Fibroblast of skin of right biceps (primary cell): ENCODE results near the gene ARSB.
A peak's percentile ranks its signal among the peaks of the same experiment; 100 is the strongest.

Experiments used
- DNase-seq: peaks from one replicate; pipeline ENCODE4 v3.0.0-alpha.2; 2013

The ARSB gene

DNA sequence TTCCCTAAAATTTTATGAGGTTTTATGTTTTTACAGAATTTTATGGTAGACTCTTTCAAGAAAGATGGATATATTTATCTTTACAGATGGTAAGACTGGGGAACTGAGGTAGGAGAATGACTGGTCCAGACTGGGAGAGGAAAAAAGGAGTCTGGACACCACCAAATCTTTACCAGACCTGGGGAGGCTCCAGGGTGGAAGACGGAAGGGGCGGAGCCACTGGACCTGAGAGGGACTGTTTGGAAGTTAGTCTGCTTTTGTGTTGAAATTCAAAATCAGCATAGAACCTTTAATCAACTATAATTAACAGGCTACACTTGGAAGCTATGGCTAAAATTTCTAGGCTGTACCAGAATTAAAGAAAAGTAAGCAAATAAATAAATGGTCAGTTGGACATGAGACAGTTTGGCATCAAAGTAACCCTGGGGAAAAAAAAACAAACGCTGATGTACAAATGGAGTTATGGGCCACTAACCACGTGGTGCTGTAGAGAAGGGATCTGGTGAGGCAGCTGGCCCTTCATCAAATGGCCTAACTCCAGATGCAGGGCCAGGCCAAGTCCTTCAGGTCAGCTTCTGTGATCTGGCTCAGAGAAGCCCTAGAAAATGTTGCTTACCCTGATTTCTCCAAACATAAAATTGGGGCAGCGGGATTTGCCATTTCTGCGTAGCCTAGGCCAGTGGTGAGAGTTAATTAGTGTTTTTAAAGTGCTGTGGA lies 155.1 kb downstream of the ARSB start:
- DNase-seq = no peak

DNA sequence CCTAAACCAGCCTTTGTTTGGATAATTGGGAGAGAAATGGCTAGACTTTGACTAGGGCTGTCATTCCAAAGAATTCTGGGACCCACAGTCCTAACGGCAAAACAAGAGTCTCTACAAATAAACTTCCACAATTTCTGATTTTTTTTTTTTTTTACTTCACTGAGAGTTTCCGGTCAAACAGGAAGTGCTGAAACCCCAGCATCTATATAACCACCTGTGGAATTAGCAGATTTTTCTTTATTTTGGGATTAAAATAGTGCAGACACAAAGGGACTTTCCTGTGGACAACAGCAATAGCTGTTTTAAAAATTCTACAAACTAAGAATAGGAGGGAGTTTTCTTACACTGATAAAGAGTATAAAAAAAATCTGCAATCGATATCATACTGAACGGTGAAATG lies 157.4 kb downstream of the ARSB start:
- no peak for DNase-seq

DNA sequence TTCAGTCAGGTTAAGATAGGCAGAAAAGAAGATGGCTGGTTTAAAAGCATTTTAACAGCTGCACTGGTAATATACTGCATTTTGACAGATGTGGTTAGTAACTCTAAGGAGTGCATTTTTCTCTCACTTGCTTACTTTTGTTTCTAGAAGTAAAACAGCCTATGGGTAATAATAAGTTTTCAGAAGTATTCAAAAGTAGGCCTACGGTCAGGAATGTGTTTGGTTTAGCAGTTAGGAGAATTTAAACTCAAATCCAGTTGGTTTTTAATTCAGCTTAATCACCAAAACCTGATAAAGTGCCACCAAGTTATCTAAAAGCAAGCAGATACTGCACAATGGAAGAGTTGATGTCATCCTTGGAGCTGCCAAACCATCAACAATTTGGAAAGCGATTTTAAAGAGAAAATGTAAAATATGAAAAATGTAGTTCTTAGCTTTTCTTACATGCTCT lies 160.3 kb downstream of the ARSB start:
- peak; percentile 38 for DNase-seq

DNA sequence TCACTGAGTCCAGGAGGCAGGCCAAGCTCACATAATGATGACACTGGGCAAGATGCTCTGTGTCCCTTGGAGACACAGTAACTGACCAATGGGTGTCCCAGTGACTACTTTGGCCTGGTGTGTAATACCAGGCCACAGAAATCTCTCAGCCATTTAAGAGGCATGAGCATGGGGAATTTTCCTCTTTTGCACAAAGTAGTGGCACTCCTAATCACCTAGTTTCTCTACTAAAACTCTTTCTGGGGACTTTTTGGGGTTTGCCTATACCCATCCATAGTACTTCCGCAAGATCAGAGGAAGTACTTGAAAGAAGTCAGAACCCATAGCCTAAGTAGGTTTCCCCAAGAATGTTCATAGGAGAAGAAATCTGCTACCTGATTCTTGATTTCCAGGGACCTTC lies 161.9 kb downstream of the ARSB start:
- DNase-seq = no peak

DNA sequence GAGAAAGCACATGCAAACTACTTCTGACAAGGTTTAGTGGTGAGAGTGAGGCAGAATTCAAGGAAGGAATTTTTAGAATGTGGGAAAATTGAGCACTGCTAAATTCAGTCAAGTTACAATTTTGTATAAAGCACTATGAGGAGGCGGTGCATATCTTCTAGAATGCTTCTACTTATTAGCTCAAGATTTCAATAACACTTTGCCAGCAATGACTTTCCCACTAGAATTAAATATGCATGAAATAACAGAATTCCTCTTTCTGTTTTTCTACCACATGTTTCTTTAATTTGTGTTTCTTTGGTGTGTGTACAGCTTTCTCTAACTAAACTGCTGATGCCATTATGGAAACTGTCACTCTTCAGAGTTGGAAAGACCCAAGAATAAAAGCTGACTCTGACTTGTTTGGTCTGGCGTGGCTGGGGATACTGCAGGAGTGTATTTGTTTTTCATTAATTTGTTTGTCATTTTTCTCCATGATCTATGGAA lies 163.5 kb downstream of the ARSB start:
- no peak for DNase-seq

DNA sequence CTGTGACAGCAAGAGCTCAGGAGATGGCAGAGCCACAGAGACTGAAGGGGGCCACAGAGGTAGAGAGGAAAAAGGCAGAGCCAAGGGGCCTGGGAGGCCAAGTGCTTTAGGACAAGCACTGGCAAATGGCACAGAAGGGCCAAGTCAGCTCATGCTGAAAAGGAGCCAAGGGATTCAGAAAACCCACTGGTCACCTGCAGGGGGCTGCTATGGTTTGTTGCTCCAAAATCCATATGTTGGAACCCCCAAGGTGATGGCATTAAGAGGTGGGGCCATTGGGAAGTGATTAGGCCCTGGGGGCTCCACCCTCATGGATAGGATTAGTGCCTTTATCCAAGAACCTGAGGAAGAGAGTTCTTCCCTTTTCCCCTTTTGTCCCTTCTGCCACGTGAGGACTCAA lies 165.4 kb downstream of the ARSB start:
- no peak for DNase-seq

DNA sequence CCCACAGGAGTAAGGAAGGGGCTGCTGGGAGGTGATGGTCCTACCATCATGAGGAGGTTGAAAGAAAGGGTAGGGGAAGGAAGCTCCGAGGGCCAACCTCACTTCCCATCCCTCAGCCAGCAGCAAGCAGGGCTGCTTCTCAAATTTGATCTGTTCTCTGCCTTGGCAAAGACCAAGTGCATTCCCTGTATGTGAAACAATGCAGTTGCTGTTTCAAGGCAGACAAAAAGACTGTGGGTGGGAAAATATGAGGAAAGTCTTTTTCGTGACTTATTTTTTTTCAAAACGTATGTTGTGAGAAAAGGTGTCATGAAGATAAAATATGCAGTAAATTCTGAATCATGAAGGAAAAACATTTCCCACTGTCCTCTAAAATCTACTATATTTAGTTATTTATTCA lies 165.9 kb downstream of the ARSB start:
- DNase-seq = no peak

DNA sequence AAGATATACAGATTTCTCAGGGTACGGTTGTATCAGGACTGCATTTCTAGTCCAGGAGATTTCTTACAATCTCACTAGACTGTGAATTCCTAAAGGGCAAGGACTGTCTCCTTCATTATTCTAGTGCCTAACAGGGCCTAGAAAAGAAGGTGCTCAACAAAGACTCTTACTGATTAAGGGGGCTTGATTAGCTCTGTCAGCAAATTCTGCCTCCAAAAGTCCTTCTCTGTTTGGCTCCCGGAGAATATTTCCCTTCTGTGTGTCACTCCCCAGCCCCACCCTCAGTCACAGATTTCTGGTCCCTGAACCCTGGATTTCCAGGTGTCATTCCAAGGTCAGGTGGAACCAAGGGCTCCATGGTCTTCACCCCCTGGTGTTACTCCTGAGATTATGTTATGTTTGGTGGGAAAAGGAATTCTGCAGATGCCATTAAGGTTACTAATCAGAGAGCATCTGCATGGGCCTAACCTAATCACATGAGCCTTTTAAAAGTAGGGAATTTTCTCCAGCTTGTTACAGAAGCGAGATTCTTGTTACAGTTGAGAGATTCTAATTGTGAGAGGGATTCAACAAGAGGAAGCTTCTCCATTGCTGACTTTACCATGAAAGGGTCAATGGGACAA lies 168.9 kb downstream of the ARSB start:
- peak; percentile 46 for DNase-seq

DNA sequence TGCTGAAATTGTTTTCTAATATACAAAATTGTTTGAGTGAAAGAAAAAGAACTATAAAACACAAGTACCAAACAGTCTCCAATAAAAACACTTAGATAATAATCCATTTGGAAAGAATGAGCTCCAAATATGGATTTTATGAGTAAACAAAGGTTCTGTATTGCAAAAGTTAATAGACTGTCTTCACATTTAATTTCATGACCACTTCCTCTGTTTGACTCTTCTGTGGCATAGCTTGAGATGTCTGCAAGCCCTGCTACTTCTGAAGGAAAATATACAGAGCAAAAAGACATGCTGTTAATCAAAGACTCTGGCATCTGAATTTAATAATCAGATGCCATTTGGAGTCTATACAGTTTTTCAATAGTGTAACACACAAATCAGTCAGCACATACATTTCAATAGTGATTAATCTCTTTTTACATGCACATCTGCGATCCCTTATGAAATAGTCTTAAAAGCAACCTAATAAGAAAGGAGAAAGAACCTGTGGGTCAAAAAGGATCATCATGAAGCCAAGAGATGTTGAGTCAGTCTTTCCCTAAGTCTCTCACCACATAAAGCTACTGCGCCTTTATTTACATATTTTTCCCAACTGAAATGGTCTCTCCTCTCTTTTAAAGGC lies 171.1 kb downstream of the ARSB start:
- DNase-seq = peak; percentile 71

DNA sequence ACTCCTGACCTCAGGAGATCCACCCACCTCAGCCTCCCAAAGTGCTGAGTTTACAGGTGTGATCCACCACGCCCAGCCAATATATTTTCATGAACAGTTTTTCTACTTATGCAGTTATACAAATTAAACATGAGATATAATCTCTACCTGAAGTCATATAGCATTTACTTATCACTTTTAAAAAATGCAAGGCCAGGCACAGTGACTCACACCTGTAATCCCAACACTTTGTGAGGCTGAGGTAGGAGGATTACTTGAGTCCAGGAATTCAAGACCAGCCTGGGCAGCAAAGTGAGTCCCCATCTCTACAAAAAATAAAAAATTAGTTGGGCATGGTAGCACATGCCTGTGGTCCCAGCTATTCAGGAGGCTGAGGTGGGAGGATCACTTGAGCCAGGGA lies 171.8 kb downstream of the ARSB start:
- DNase-seq = no peak

DNA sequence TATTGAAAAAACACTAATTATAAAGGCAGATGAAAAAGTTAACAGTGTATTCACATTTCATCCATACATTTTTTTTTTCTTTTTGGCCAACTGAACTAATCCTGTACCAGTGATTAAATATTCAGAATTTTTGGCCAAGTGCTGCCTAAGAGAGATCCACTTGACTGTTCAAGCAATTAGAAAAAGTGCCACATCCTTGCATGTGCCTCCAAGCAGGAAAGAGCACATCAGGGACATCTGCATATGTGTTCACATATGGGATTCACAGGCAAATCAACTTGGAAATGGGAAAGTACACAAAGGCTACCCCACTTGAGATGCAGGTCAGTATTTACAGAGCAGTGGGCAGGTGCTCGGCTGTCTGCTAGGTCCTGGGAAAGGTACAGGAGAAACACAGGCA lies 173.2 kb downstream of the ARSB start:
- DNase-seq = no peak

DNA sequence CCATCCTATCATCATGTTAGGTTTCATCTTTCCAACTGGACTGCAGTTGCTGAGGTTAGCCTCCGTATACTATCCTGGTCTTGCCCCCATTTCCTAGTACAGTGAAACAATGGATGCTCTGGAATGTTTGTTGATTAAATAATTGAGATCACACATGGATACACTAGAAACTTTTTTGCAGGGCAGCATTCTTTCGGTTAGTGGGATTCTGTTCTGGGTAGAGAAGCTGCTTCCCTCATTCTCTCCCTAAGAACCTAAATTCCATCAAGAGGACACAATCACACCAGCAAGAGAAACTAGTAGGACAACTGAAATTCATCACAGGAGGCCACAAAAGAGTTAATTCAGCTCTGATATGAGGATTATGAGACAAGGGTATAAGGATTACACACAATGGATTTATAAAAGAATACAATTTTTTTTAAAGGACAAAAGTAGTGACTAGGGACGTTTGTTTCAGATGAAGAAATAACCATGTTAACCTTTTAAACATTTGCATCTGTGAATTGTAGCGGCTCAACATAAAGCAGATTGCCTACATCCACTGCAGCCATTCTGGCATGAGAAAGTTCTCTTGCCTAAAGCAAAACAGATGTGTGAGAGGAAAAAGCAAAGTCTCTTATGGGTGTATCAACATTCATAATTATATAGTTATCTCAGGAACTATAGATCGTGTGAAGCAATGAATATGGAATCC lies 173.8 kb downstream of the ARSB start:
- peak; percentile 66 for DNase-seq

DNA sequence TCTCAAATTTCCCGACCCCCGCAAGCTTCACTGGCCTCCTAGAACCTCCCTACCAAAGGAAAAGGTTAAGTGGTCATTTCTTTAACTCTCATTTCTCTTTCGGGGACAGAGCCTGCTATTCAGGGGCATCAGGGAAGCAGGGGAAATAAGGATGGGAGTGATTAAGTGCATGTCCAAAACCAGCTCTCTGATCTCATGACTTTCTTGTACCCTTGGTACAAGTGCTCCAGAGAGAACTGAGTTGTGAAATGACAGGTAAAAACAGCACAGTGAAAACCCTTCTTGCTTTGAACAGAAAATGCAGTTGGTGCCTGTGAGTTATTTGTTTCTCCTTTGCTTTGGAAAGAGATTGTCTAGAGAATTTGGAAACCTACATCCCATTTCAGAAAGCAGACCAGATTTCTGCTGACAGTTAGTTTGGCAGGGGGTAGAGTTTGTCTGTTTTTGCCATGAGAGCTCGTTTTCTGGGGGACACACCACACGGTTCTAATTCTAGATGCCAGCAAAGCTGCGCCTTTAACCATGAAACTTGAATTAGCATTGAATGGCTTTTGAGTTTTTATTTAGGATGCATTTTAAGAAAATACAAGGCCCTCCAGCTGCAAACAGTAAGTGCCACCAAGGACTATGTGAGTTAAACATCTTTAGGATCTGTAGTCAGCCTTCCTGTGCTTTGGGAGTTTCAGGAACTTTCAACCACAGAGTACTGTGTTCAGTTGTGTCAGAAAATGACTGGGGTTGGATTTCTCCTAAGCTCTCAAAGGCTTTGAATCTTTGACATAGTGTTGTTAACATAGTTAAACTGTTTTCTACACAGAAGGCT lies 174.8 kb downstream of the ARSB start:
- peak; percentile 28 for DNase-seq

DNA sequence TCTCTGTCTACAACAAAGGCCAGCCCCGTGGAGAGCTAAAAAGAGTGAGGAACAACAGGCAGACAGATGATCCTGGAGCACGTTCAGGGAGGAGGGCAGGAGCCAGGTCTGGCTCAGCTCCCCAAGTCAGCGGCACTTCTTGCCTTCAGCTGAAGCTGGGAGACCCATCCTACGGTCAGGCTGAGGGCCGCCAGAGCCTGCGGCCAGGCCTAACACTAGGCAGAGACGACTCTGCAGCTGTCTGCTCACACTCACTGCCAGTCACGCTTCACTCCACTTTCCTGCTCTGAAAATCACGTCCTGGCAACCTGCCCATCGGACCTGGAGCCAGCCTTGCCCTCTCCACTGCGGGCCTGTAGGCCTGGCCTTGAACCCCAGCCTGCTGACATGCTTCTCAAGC lies 175.7 kb downstream of the ARSB start:
- DNase-seq = no peak

DNA sequence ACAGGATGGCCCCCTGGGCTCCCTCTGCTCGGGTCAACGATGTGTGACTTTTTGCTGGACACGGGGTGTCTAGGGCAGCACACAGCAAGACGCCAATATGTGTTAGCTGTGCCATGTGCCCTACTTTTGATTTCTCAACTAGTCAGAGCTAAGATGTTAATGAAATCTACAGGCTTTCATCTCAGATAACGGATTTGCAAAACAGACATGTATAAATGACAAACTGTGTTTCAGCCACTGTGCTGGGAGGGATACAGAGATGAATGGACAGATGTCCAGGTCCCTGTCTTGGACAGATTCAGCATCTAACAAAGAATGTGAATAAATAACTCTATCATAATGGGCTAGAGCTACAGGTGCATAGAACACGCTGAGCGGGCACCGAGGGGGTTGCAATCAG lies 176.3 kb downstream of the ARSB start:
- DNase-seq = no peak

DNA sequence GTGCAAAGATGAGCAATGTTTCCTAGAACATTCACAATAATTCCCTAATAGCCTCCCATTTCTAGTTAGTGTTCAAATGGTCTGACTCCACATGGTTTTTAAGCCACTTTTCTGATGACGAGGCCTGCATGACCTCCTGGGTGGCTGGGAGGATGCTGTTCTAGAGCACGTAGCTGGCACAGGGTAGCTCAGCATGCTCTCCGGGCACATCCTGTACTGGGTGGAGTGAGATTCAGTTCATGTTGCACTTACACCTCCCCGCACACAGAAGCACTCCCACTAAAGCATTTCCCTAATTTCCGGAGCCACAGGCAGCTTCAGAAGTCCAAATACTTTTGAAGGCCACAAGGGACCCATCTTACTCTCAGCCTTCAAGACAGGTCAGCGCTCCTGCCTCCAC lies 176.7 kb downstream of the ARSB start:
- DNase-seq = no peak

DNA sequence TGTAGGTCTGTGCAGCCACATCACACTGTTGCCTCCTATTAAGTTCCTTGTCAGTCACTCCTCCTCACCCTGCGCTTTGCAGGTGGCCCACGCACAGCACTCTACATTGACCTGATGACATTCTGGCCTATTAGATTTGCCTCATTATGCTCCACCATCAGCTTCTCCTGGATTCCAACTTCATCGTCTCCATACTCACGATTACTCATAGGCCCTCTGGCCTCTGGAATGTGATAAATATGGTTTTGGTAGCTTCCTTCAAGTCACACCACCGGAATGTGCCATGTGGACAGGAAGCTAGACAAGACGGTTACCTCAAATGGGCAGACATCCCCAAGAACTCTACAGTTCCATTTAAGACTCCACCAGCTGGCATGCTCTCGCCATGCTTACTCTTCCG lies 178.6 kb downstream of the ARSB start:
- peak; percentile 97 for DNase-seq

DNA sequence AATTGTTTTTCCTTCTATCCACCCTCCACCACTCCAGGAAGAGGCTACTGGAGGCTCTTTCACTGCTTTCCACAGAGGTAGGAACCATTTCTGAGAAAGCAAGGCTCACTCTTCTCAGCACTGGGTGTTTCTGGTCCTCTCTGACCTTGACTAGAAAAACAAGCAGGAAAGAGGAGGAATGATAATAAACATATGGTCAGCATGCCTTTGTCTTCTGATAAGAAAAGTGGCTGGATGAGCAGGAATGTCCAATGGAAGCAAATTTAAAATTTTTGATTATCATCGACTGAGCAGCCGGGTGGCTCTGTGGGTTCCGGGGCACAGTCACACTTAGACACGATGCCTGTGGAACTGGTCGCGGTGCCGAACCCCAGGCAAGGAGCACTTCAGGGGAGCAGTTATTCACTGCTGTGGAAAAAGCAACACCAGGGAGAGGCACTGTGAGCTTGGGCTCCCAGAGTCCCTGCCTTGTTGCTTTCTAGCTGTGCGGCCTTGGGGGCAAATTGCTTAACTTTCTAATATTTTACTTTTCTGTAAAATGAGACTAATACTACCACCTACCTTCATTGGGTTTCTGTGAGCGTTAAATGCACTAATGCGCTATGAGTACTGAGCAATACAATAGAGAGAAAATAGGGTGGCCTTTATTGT lies 179.5 kb downstream of the ARSB start:
- DNase-seq = no peak

DNA sequence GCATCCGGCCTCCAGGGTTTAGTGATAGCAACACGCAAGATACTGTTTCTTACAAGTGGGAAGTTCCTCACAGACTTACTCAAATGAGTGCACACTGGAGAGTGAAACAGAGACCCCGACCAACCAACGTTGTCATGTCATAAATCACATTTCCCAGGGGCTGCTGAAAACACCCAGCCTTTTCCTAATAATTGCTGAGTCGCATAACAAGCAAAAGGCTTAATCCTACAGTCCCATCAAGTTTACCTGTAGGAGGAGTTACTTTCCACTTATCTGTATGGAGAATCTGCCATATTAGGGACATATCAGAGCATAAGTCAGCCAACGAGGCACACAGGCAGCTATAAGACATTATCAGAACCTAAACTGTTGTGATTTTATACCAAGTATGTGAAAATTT lies 180.1 kb downstream of the ARSB start:
- DNase-seq = no peak

DNA sequence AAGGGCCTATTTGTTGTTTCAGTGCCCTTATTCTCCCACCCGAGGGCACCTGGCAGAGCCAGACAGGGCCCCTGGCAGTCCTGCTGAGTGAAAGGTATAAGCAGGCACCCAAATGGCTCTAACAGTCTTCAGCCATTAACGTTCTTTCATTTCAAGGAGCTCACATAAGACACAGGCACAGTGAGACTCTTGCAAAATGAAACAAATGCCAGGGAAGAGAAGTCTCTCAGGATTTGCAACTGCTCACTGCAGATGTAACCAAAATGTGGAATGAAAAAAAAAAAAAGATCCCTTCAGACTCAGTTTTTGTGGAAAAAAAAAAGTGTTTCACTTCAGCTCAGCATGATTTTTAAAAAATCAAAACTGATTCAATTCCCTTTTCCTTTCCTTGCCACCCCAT lies 181.2 kb downstream of the ARSB start:
- DNase-seq = no peak

DNA sequence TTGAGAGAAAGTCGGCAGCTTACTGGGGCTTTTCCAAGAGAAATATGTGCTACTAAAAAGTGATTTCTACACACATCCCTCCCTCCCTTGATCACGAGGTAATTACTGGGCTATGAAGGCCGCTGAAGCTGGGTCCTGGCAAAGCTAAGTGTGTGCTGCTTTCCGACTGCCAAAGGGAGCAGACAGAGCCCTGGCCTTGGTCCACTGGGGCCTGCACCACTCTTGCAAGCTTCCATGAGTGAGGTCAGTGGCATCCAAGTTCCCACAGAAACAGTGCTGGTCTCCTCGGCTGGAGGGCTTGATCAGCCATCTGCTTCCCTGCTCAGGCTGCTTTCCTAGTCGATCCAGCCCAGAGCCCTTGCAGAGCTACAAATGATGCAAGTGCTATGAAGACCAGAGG lies 181.8 kb downstream of the ARSB start:
- DNase-seq = no peak

DNA sequence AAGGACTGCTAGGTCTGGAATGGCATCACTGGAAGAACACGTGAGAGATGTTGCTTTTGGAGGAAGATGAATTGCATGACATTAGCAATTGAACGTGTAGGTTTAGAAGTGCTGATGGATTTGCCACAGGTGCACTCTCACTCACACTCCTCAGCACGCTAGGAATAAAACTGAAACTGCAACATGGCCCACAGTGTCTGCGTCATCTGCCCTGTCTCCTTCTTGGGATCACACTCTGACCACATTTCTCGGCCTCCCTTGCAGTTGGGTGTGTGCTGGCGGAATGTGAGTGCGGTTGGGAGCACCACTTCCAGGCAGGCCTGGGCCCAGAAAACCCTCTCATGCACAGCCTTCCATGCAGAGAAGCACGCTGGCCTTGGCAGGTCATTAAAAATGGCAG lies 183.7 kb downstream of the ARSB start:
- DNase-seq = no peak
